WTC11 (cell line): ENCODE results near the gene TAF3.

Experiments
- AFF4 ChIP-seq: sonication (generic); formaldehyde crosslinking; IDR thresholded peaks from 2 replicates; pipeline ENCODE4 v1.8.1; 2023; ENCODE audit warnings: mild to moderate bottlenecking, missing genetic modification reagents, borderline replicate concordance
- ATF3 ChIP-seq: sonication (generic); formaldehyde crosslinking; conservative IDR thresholded peaks from 2 replicates; pipeline ENCODE4 v1.8.1; 2022; ENCODE audit warnings: mild to moderate bottlenecking, missing genetic modification reagents
- CBFB ChIP-seq: sonication (generic); formaldehyde crosslinking; IDR thresholded peaks from 2 replicates; pipeline ENCODE4 v1.8.1; 2022; ENCODE audit warnings: mild to moderate bottlenecking, low read depth, missing genetic modification reagents
- CTCF ChIP-seq: fragments of 200-600 bp; IDR thresholded peaks from 2 replicates; pipeline ENCODE4 v1.8.0; 2022; ENCODE audit warnings: antibody characterized with exemption
- FOXP1 ChIP-seq: sonication (generic); formaldehyde crosslinking; IDR thresholded peaks from 2 replicates; pipeline ENCODE4 v1.8.0; 2022; ENCODE audit warnings: missing genetic modification reagents, mild to moderate bottlenecking, moderate library complexity, borderline replicate concordance
- IRF2 ChIP-seq: sonication (generic); formaldehyde crosslinking; IDR thresholded peaks from 2 replicates; pipeline ENCODE4 v1.8.0; 2022; ENCODE audit warnings: low read depth, missing genetic modification reagents, borderline replicate concordance
- NR2C2 ChIP-seq: sonication (generic); formaldehyde crosslinking; IDR thresholded peaks from 2 replicates; pipeline ENCODE4 v1.8.0; 2022; ENCODE audit warnings: mild to moderate bottlenecking, missing genetic modification reagents
- SOX15 ChIP-seq: fragments of 250-450 bp; sonication (Bioruptor Pico); IDR thresholded peaks from 2 replicates; pipeline ENCODE4 v1.9.0; 2021; ENCODE audit warnings: mild to moderate bottlenecking
- ZBTB21 ChIP-seq: sonication (generic); formaldehyde crosslinking; IDR thresholded peaks from 2 replicates; pipeline ENCODE4 v1.8.1; 2023; ENCODE audit warnings: mild to moderate bottlenecking, missing genetic modification reagents, borderline replicate concordance
- ZNF121 ChIP-seq: sonication (generic); formaldehyde crosslinking; IDR thresholded peaks from 2 replicates; pipeline ENCODE4 v1.8.0; 2023; ENCODE audit warnings: missing genetic modification reagents
- ZNF263 ChIP-seq: sonication (generic); formaldehyde crosslinking; IDR thresholded peaks from 2 replicates; pipeline ENCODE4 v1.8.1; 2022; ENCODE audit warnings: low read depth, mild to moderate bottlenecking, moderate library complexity, missing genetic modification reagents
- TF ChIP-seq, protein P1 (sequence below): sonication (generic); formaldehyde crosslinking; IDR thresholded peaks from 2 replicates; pipeline ENCODE4 v1.8.0; 2022; ENCODE audit warnings: mild to moderate bottlenecking, missing genetic modification reagents
- TF ChIP-seq, protein P2 (sequence below): sonication (generic); formaldehyde crosslinking; IDR thresholded peaks from 2 replicates; pipeline ENCODE4 v1.8.0; 2022; ENCODE audit warnings: mild to moderate bottlenecking, missing genetic modification reagents

DNA sequence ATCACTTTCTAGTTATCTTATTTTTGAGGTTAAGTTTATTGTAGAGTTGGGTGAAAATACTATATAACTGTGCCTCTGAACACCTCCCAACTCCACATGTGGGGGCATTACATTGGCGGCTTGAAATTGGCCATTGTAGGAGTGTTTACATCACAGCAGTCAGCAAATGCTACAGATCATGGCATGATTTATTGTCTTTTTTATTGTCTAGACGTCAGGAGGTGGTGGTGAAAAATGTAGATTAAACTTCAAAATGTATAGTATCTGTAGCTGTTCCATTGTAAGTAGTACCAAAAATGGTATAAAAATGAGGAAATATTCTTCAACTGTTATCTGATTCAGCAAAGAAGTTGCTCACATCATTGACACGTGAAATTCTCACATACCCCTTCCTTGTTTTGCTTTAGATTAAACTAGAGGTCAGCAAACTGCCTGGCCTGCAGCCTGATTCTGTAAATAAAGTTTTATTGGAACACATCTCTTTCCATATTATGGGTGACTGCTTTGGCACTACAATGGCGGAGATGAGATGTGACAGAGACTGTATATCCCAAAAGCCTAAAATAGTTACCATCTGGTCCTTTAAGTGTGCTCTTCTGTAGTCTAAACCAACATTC is 35.0 kb downstream of the TAF3 start:
- TF ChIP-seq CTCF (no peak), CBFB (no peak), ZBTB21 (CRISPR knock-in tag) (no peak), ATF3 (no peak), SOX15 (CRISPR knock-in tag) (no peak), NR2C2 (no peak), FOXP1 (CRISPR knock-in tag) (no peak), ZNF121 (CRISPR knock-in tag) (no peak), AFF4 (CRISPR knock-in tag) (no peak), IRF2 (CRISPR knock-in tag) (no peak), ZNF263 (no peak)
- TF ChIP-seq, protein P1, sequence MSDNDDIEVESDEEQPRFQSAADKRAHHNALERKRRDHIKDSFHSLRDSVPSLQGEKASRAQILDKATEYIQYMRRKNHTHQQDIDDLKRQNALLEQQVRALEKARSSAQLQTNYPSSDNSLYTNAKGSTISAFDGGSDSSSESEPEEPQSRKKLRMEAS (CRISPR knock-in tag) = no peak
- TF ChIP-seq, protein P2, sequence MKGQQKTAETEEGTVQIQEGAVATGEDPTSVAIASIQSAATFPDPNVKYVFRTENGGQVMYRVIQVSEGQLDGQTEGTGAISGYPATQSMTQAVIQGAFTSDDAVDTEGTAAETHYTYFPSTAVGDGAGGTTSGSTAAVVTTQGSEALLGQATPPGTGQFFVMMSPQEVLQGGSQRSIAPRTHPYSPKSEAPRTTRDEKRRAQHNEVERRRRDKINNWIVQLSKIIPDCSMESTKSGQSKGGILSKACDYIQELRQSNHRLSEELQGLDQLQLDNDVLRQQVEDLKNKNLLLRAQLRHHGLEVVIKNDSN (CRISPR knock-in tag) = no peak
